Tibial artery (tissue), 4 donors: ENCODE results near the gene APP.

Source experiments
- DNase-seq, 2 donors: peaks; one replicate each; pipeline ENCODE4 v3.0.0-alpha.2; 2019
- H3K27ac ChIP-seq, 2 donors: fragments of 200-600 bp; sonication (generic) in 1 of 2; 1 replicate in 1 of 2; 2 replicates in 1 of 2; pipeline ENCODE4 v1.5.1; 2018 to 2019; ENCODE audit warnings: mild to moderate bottlenecking in 1 of 2
- H3K27me3 ChIP-seq, 2 donors: fragments of 200-600 bp; sonication (generic) in 1 of 2; one replicate each; pipeline versions ENCODE4 v1.5.1 to v1.6.0; 2016 to 2019
- H3K36me3 ChIP-seq, 3 donors: fragments of 200-600 bp; sonication (generic) in 2 of 3; one replicate each; pipeline ENCODE4 v1.5.1; 2016 to 2019; ENCODE audit warnings: mild to moderate bottlenecking in 2 of 3
- H3K4me1 ChIP-seq, 4 donors: fragments of 200-600 bp; sonication (generic) in 2 of 4; 1 replicate in 3 of 4; 2 replicates in 1 of 4; pipeline ENCODE4 v1.5.1; 2016 to 2019
- H3K4me3 ChIP-seq, 2 donors: fragments of 200-600 bp; sonication (generic) in 1 of 2; 1 replicate in 1 of 2; 2 replicates in 1 of 2; pipeline ENCODE4 v1.5.1; 2018 to 2019; ENCODE audit warnings: mild to moderate bottlenecking in 2 of 2
- H3K9me3 ChIP-seq, 3 donors: fragments of 200-600 bp; sonication (generic) in 1 of 3; one replicate each; pipeline ENCODE4 v1.5.1; 2016 to 2019
- CTCF ChIP-seq, 2 experiments: fragments of 200-600 bp in 1 of 2; fragments of 450-650 bp in 1 of 2; IDR thresholded peaks; one replicate each; pipeline ENCODE4 v1.5.1; 2017 to 2019; ENCODE audit warnings: antibody characterized with exemption in 2 of 2, mild to moderate bottlenecking in 1 of 2, moderate library complexity in 1 of 2
- intact Hi-C: fragments of 100-400 bp; cut with DNase I; formaldehyde crosslinking; loops from one replicate; pipeline ENCODE4 v1.15.0; 2023; ENCODE audit warnings: low total_unique reads

Gene APP

GRCh38 chr21:26153758-26154157 lies 16.8 kb downstream of the APP start:
- TF ChIP-seq CTCF (IDR thresholded peaks at IDR 0.05): no peak
- intact Hi-C loops: no loop called here
- Histone ChIP-seq H3K4me1 (peaks cover 0 to 29% (median 6%) of the 10 kb centered on the region in 4 donors), H3K4me3 (no peak overlapping the region), H3K27ac (no peak overlapping the region), H3K27me3 (no peaks in the 10 kb centered on the region), H3K9me3 (no peaks in the 10 kb centered on the region), H3K36me3 (no peaks in the 10 kb centered on the region)
- DNase-seq: no peak

GRCh38 chr21:26148840-26149354 lies 21.7 kb downstream of the APP start:
- H3K27ac ChIP-seq: peak overlapping the region; percentile 48 to 53
- no peaks in the 10 kb centered on the region for H3K36me3 ChIP-seq
- no peaks in the 10 kb centered on the region for H3K27me3 ChIP-seq
- H3K4me3 ChIP-seq: no peak overlapping the region
- peaks cover 0 to 40% (median 21%) of the 10 kb centered on the region in 4 donors for H3K4me1 ChIP-seq
- no peaks in the 10 kb centered on the region for H3K9me3 ChIP-seq
- DNase-seq: no peak
- intact Hi-C loops: no loop called here
- TF ChIP-seq CTCF (IDR thresholded peaks at IDR 0.05): no peak

- no peak for DNase-seq
- no peaks in the 10 kb centered on the region for H3K27me3 ChIP-seq
- peaks cover 0 to 33% (median 21%) of the 10 kb centered on the region in 4 donors for H3K4me1 ChIP-seq
- no peak overlapping the region for H3K4me3 ChIP-seq
- no peaks in the 10 kb centered on the region for H3K9me3 ChIP-seq
- no peak for TF ChIP-seq CTCF (IDR thresholded peaks at IDR 0.05)
- H3K36me3 ChIP-seq: no peaks in the 10 kb centered on the region
- intact Hi-C loops: no loop called here
- peak overlapping the region; percentile 48 to 53 for H3K27ac ChIP-seq
These were observed 22.3 kb downstream of the APP start for GRCh38 chr21:26148071-26148839.

GRCh38 chr21:26147535-26147934 lies 23.0 kb downstream of the APP start:
- TF ChIP-seq CTCF (IDR thresholded peaks at IDR 0.05): no peak
- Histone ChIP-seq H3K27me3 (no peaks in the 10 kb centered on the region), H3K9me3 (no peaks in the 10 kb centered on the region), H3K4me1 (peaks cover 0 to 32% (median 21%) of the 10 kb centered on the region in 4 donors), H3K4me3 (no peak overlapping the region), H3K36me3 (no peaks in the 10 kb centered on the region), H3K27ac (peak overlapping the region; percentile 48 to 53)
- no peak for DNase-seq
- intact Hi-C loops: no loop called here

GRCh38 chr21:26146681-26147080 lies 23.9 kb downstream of the APP start:
- Histone ChIP-seq H3K27ac (no peak overlapping the region), H3K36me3 (no peaks in the 10 kb centered on the region), H3K27me3 (no peaks in the 10 kb centered on the region), H3K4me3 (no peak overlapping the region), H3K9me3 (no peaks in the 10 kb centered on the region), H3K4me1 (peaks cover 0 to 32% (median 21%) of the 10 kb centered on the region in 4 donors)
- no peak for DNase-seq
- intact Hi-C loops: no loop called here
- no peak for TF ChIP-seq CTCF (IDR thresholded peaks at IDR 0.05)
